IMR-90 (cell line): ENCODE data around the gene TOMM6. TPM values are rescaled to one million over a fixed set of nuclear protein-coding genes. Genes with fewer than 3 reads are reported as not detected.

Experiments used
- ATAC-seq: fragments of 200-7000 bp; cut with Tn5 transposase; 2 replicates; pipeline ENCODE4 v1.9.1; 2020; ENCODE audit warnings: low read depth, mild to moderate bottlenecking, moderate library complexity
- BruUV-seq: library from RNA; stranded (reverse); fragments of 400-500 nt; replicated peaks from 2 replicates; lab custom pipeline; 2021; lab: Mats Ljungman, UMichigan
- CTCF ChIA-PET: fragments of 300-600 bp; formaldehyde crosslinking; extraction: SDS; loops from one replicate; lab custom pipeline; 2021; ENCODE audit warnings: antibody characterized with exemption; lab: Yijun Ruan, JAX
- POLR2A ChIA-PET: fragments of 300-600 bp; sonication (Branson Sonifier 250); formaldehyde crosslinking; loops from one replicate; lab custom pipeline; 2022; ENCODE audit warnings: antibody characterized with exemption; ENCODE audit not compliant: unreplicated experiment; lab: Charles Lee
- DNase-seq: peaks from one replicate; pipeline ENCODE4 v3.0.0; 2013
- H2AFZ ChIP-seq: replicated peaks from 2 replicates; pipeline ENCODE3; 2013; ENCODE audit warnings: low read length, mild to moderate bottlenecking; ENCODE audit not compliant: poor library complexity
- H2AK5ac ChIP-seq: 2 replicates; pipeline ENCODE4 v1.6.1; 2013; ENCODE audit warnings: low read depth, low read length, inconsistent platforms
- H2AK9ac ChIP-seq: replicated peaks from 2 replicates; pipeline ENCODE3; 2013; ENCODE audit warnings: mild to moderate bottlenecking, low read depth, low read length, moderate library complexity; ENCODE audit not compliant: poor library complexity
- H2BK120ac ChIP-seq: 2 replicates; pipeline ENCODE4 v1.6.1; 2013; ENCODE audit warnings: low read depth, low read length, inconsistent platforms
- H2BK15ac ChIP-seq: 3 replicates; pipeline ENCODE4 v1.6.1; 2013; ENCODE audit warnings: low read depth, low read length, inconsistent platforms
- H2BK20ac ChIP-seq: 2 replicates; pipeline ENCODE4 v1.6.1; 2013; ENCODE audit warnings: low read depth, mild to moderate bottlenecking, inconsistent platforms, low read length, moderate library complexity
- H2BK5ac ChIP-seq: 2 replicates; pipeline ENCODE4 v1.6.1; 2013; ENCODE audit warnings: mild to moderate bottlenecking, low read depth, low read length, inconsistent platforms; ENCODE audit not compliant: poor library complexity, severe bottlenecking
- H3K14ac ChIP-seq: replicated peaks from 2 replicates; pipeline ENCODE4 v1.6.1; 2013; ENCODE audit warnings: low read depth, low read length, inconsistent platforms
- H3K18ac ChIP-seq: 2 replicates; pipeline ENCODE4 v1.6.1; 2013; ENCODE audit warnings: low read depth, low read length, control low read depth
- H3K23ac ChIP-seq: 2 replicates; pipeline ENCODE4 v1.6.1; 2013; ENCODE audit warnings: low read depth, low read length, inconsistent platforms
- H3K27ac ChIP-seq: 2 replicates; pipeline ENCODE4 v1.5.1; 2013; ENCODE audit warnings: mild to moderate bottlenecking, control low read depth, low read length; ENCODE audit not compliant: insufficient read depth
- H3K27me3 ChIP-seq: 2 replicates; pipeline ENCODE4 v1.6.1; 2013; ENCODE audit warnings: low read length; ENCODE audit not compliant: control insufficient read depth, insufficient read depth
- H3K36me3 ChIP-seq: 2 replicates; pipeline ENCODE4 v1.6.1; 2013; ENCODE audit warnings: low read length, mixed read lengths; ENCODE audit not compliant: control insufficient read depth, insufficient read depth
- H3K4ac ChIP-seq: 2 replicates; pipeline ENCODE4 v1.6.1; 2013; ENCODE audit warnings: low read depth, low read length, inconsistent platforms
- H3K4me1 ChIP-seq: 2 replicates; pipeline ENCODE4 v1.6.1; 2013; ENCODE audit warnings: low read length, mixed read lengths; ENCODE audit not compliant: control insufficient read depth, insufficient read depth
- H3K4me2 ChIP-seq: 2 replicates; pipeline ENCODE4 v1.6.1; 2013; ENCODE audit warnings: low read depth, mild to moderate bottlenecking, control low read depth, low read length, moderate library complexity
- H3K4me3 ChIP-seq: 2 replicates; pipeline ENCODE4 v1.5.1; 2013; ENCODE audit warnings: low read depth, mild to moderate bottlenecking, control low read depth, low read length, moderate library complexity; ENCODE audit not compliant: insufficient read depth
- H3K56ac ChIP-seq: 2 replicates; pipeline ENCODE4 v1.6.1; 2013; ENCODE audit warnings: low read length, inconsistent platforms; ENCODE audit not compliant: insufficient read depth; ENCODE audit errors: extremely low read depth
- H3K79me1 ChIP-seq, 2 experiments: 2 replicates each; pipeline ENCODE4 v1.6.1; 2013; ENCODE audit warnings: low read length in 2 of 2, inconsistent platforms in 1 of 2, low read depth in 1 of 2
- H3K9ac ChIP-seq: 2 replicates; pipeline ENCODE4 v1.6.1; 2013; ENCODE audit warnings: low read depth, low read length, control low read depth
- H3K9me1 ChIP-seq: 2 replicates; pipeline ENCODE4 v1.6.1; 2013; ENCODE audit warnings: low read length, inconsistent platforms; ENCODE audit not compliant: insufficient read depth
- H3K9me3 ChIP-seq: 2 replicates; pipeline ENCODE4 v1.6.1; 2013; ENCODE audit warnings: low read length; ENCODE audit not compliant: control insufficient read depth, insufficient read depth
- H4K20me1 ChIP-seq: 2 replicates; pipeline ENCODE4 v1.6.1; 2013; ENCODE audit warnings: low read length, inconsistent platforms; ENCODE audit not compliant: insufficient read depth
- H4K5ac ChIP-seq: 2 replicates; pipeline ENCODE4 v1.6.1; 2013; ENCODE audit warnings: mild to moderate bottlenecking, low read depth, low read length, control low read depth
- H4K8ac ChIP-seq, 2 experiments: 2 replicates each; pipeline ENCODE4 v1.6.1; 2013; ENCODE audit warnings: low read depth in 2 of 2, low read length in 2 of 2, control low read depth in 1 of 2, inconsistent platforms in 1 of 2
- H4K91ac ChIP-seq: 2 replicates; pipeline ENCODE4 v1.6.1; 2013; ENCODE audit warnings: low read depth, low read length, inconsistent platforms; ENCODE audit not compliant: insufficient read depth
- BHLHE40 ChIP-seq: fragments of 150-350 bp; IDR thresholded peaks from 2 replicates; pipeline ENCODE4 v1.6.1; 2016; ENCODE audit warnings: mild to moderate bottlenecking, low read depth, low read length
- CEBPB ChIP-seq: IDR thresholded peaks from 2 replicates; pipeline ENCODE4 v1.6.1; 2012; ENCODE audit warnings: low read depth, low read length, improper control_type of control experiment
- CHD1 ChIP-seq: IDR thresholded peaks from 2 replicates; pipeline ENCODE4 v1.6.1; 2012; ENCODE audit warnings: low read depth, low read length, improper control_type of control experiment
- FOS ChIP-seq: fragments of 150-350 bp; IDR thresholded peaks from 2 replicates; pipeline ENCODE4 v1.6.1; 2016; ENCODE audit warnings: low read depth, low read length
- MAFK ChIP-seq: IDR thresholded peaks from 2 replicates; pipeline ENCODE4 v1.6.1; 2012; ENCODE audit warnings: low read depth, low read length, improper control_type of control experiment
- MAZ ChIP-seq: IDR thresholded peaks from 2 replicates; pipeline ENCODE4 v1.6.1; 2012; ENCODE audit warnings: low read depth, mild to moderate bottlenecking, low read length, improper control_type of control experiment, moderate library complexity, borderline replicate concordance
- MXI1 ChIP-seq: IDR thresholded peaks from 2 replicates; pipeline ENCODE4 v1.6.1; 2012; ENCODE audit warnings: low read depth, mild to moderate bottlenecking, low read length, moderate library complexity, borderline replicate concordance
- NFE2L2 ChIP-seq: fragments of 150-350 bp; IDR thresholded peaks from 2 replicates; pipeline ENCODE4 v1.6.1; 2016; ENCODE audit warnings: low read depth, mild to moderate bottlenecking, low read length
- POLR2A ChIP-seq: IDR thresholded peaks from 2 replicates; pipeline ENCODE4 v1.6.1; 2012; ENCODE audit warnings: mild to moderate bottlenecking, low read depth, low read length
- RAD21 ChIP-seq: IDR thresholded peaks from 2 replicates; pipeline ENCODE4 v1.6.1; 2012; ENCODE audit warnings: low read length, improper control_type of control experiment
- RCOR1 ChIP-seq: IDR thresholded peaks from 2 replicates; pipeline ENCODE4 v1.6.1; 2012; ENCODE audit warnings: mild to moderate bottlenecking, low read length, improper control_type of control experiment; ENCODE audit not compliant: insufficient replicate concordance
- RFX5 ChIP-seq: IDR thresholded peaks from 2 replicates; pipeline ENCODE4 v1.8.0; 2012; ENCODE audit warnings: low read depth, mild to moderate bottlenecking, low read length, moderate library complexity
- SMC3 ChIP-seq: fragments of 150-350 bp; IDR thresholded peaks from 2 replicates; pipeline ENCODE4 v1.6.1; 2016; ENCODE audit warnings: low read depth, mild to moderate bottlenecking, antibody characterized with exemption, low read length, moderate library complexity
- WGBS, 2 experiments: methylation state at CpG; one replicate each; pipeline versions ENCODE4 v1.1.5 to v1.1.7; 2013; ENCODE audit warnings: missing lambda C conversion rate in 2 of 2; ENCODE audit not compliant: insufficient read length in 1 of 2; ENCODE audit errors: extremely low coverage in 2 of 2; 5-methylcytosine and 5-hydroxymethylcytosine counted together
- dilution Hi-C: fragments of 300-500 bp; cut with HindIII; formaldehyde crosslinking; loops from one replicate; pipeline ENCODE4 v1.14.3; 2018; ENCODE audit warnings: low sequenced_read_pairs; ENCODE audit not compliant: unreplicated experiment
- in situ Hi-C: fragments of 300-500 bp; cut with MboI; formaldehyde crosslinking; loops from 3 replicates; pipeline ENCODE4 v1.14.3; 2019; ENCODE audit warnings: low sequenced_read_pairs, inconsistent platforms, mixed read lengths
- intact Hi-C: fragments of 100-400 bp; cut with micrococcal nuclease; formaldehyde crosslinking; loops from 2 replicates; pipeline ENCODE4 v1.10.0; 2022
- polyA plus RNA-seq, 3 experiments: library from polyadenylated mRNA; depleted of rRNA; stranded (reverse); fragments of >200 nt; gene quantifications; 2 replicates each; pipeline ENCODE4 v1.2.3, GENCODE V29; 2012; ENCODE audit warnings: low replicate concordance in 1 of 3
- total RNA-seq: library from RNA; depleted of rRNA; stranded (reverse); fragments of >200 nt; gene quantifications from 2 replicates; pipeline ENCODE4 v1.2.3, GENCODE V29; 2012
- TF ChIP-seq, protein P1 (sequence below): conservative IDR thresholded peaks from 2 replicates; pipeline ENCODE4 v1.5.1; 2012; ENCODE audit warnings: mild to moderate bottlenecking, low read depth, low read length, improper control_type of control experiment
- TF ChIP-seq, protein P2 (sequence below): fragments of 150-350 bp; IDR thresholded peaks from 2 replicates; pipeline ENCODE4 v1.6.1; 2017; ENCODE audit warnings: mild to moderate bottlenecking, antibody characterized with exemption, low read length, low read depth
- TF ChIP-seq, protein P3 (sequence below): fragments of 150-350 bp; IDR thresholded peaks from 2 replicates; pipeline ENCODE4 v1.6.1; 2016; ENCODE audit warnings: low read depth, mild to moderate bottlenecking, low read length, moderate library complexity, borderline replicate concordance

TOMM6 gene
- total and polyA plus RNA-seq, 2 of the 4 experiments (the other 2 are of a cell fraction), result 128 to 227 TPM

DNA sequence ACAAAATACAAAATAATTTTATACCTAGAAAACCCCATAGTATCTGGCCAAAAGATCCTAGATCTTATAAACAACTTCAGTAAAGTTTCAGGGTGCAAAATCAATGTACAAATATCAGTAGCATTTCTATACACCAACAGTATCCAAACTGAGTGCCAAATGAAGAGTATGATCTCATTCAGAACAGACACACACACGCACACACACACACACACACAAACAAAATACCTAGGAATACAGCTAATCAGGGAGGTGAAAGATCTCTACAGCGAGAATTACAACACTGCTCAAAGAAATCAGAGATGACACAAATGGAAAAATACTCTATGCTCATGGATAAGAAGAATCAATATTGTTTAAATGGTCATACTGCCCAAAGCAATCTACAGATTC, 49.2 kb downstream of the TOMM6 start:
- dilution Hi-C loops, result no loop called here
- no peaks in the 10 kb centered on the region; the same call in 1 of the 2 replicates for H3K9me1 ChIP-seq

More for the DNA sequence above, 49.2 kb downstream of the TOMM6 start:
- H3K56ac ChIP-seq, result no peak overlapping the region
- no peak overlapping the region for H2BK5ac ChIP-seq
- no peak overlapping the region for H2BK120ac ChIP-seq
- no peak overlapping the region for H2BK15ac ChIP-seq
- H4K20me1 ChIP-seq, result no peaks in the 10 kb centered on the region
- H3K79me1 ChIP-seq, result peaks cover 0 to 5% of the 10 kb centered on the region in 2 experiments; a peak in 3 of 4 replicates
- no peak overlapping the region for H3K4me2 ChIP-seq
- no peak overlapping the region for H3K4me3 ChIP-seq
- no peak overlapping the region for H3K14ac ChIP-seq
- no peak overlapping the region for H3K18ac ChIP-seq
- TF ChIP-seq FOS (no peak), MAFK (no peak), RCOR1 (no peak), RFX5 (no peak), NFE2L2 (no peak), MXI1 (no peak), BHLHE40 (no peak), MAZ (no peak), CHD1 (no peak), POLR2A (no peak), CEBPB (no peak), RAD21 (no peak), SMC3 (no peak)
- TF ChIP-seq, protein P1, sequence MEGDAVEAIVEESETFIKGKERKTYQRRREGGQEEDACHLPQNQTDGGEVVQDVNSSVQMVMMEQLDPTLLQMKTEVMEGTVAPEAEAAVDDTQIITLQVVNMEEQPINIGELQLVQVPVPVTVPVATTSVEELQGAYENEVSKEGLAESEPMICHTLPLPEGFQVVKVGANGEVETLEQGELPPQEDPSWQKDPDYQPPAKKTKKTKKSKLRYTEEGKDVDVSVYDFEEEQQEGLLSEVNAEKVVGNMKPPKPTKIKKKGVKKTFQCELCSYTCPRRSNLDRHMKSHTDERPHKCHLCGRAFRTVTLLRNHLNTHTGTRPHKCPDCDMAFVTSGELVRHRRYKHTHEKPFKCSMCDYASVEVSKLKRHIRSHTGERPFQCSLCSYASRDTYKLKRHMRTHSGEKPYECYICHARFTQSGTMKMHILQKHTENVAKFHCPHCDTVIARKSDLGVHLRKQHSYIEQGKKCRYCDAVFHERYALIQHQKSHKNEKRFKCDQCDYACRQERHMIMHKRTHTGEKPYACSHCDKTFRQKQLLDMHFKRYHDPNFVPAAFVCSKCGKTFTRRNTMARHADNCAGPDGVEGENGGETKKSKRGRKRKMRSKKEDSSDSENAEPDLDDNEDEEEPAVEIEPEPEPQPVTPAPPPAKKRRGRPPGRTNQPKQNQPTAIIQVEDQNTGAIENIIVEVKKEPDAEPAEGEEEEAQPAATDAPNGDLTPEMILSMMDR, result no peak
- TF ChIP-seq, protein P2, sequence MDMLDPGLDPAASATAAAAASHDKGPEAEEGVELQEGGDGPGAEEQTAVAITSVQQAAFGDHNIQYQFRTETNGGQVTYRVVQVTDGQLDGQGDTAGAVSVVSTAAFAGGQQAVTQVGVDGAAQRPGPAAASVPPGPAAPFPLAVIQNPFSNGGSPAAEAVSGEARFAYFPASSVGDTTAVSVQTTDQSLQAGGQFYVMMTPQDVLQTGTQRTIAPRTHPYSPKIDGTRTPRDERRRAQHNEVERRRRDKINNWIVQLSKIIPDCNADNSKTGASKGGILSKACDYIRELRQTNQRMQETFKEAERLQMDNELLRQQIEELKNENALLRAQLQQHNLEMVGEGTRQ, result no peak
- TF ChIP-seq, protein P3, sequence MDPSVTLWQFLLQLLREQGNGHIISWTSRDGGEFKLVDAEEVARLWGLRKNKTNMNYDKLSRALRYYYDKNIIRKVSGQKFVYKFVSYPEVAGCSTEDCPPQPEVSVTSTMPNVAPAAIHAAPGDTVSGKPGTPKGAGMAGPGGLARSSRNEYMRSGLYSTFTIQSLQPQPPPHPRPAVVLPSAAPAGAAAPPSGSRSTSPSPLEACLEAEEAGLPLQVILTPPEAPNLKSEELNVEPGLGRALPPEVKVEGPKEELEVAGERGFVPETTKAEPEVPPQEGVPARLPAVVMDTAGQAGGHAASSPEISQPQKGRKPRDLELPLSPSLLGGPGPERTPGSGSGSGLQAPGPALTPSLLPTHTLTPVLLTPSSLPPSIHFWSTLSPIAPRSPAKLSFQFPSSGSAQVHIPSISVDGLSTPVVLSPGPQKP, result no peak
- intact Hi-C loops (no loop called here), in situ Hi-C loops (no loop called here)
- H4K91ac ChIP-seq, result no peak overlapping the region
- ChIA-PET CTCF (no interaction called here), POLR2A (no interaction called here)
- H3K27me3 ChIP-seq, result no peaks in the 10 kb centered on the region
- H2AK5ac ChIP-seq, result no peak overlapping the region
- H2AK9ac ChIP-seq, result no peak overlapping the region
- BruUV-seq, result no TSS peak
- H3K23ac ChIP-seq, result no peak overlapping the region
- H3K27ac ChIP-seq, result no peak overlapping the region
- no peaks in the 10 kb centered on the region; the same call in 1 of the 2 replicates for H3K4me1 ChIP-seq
- no peaks in the 10 kb centered on the region for H3K36me3 ChIP-seq
- H2AFZ ChIP-seq, result no peak overlapping the region
- H3K4ac ChIP-seq, result no peak overlapping the region
- no peak overlapping the region for H4K8ac ChIP-seq
- DNase-seq, result peak; percentile 34
- no CpG with 5 or more reads among the region's 2 CpGs for WGBS, 2 experiments
- no peak overlapping the region for H2BK20ac ChIP-seq
- no peaks in the 10 kb centered on the region for H3K9me3 ChIP-seq
- no peak overlapping the region for H4K5ac ChIP-seq
- no peak overlapping the region for H3K9ac ChIP-seq
- ATAC-seq, result no peak
